Epidermal melanocyte (primary cell): ENCODE data around the gene ARID3A.
A peak's percentile ranks its signal among the peaks of the same experiment; 100 is the strongest.
"Not testable (repeated sequence)": the region's sequence is repeated elsewhere in the genome, so short reads cannot be mapped to it uniquely, and the experiment has no call there.

Experiments
- DNase-seq: peaks from one replicate; pipeline ENCODE4 v3.0.0; 2011; ENCODE audit warnings: low spot score; ENCODE audit not compliant: insufficient read length

Gene ARID3A, protein sequence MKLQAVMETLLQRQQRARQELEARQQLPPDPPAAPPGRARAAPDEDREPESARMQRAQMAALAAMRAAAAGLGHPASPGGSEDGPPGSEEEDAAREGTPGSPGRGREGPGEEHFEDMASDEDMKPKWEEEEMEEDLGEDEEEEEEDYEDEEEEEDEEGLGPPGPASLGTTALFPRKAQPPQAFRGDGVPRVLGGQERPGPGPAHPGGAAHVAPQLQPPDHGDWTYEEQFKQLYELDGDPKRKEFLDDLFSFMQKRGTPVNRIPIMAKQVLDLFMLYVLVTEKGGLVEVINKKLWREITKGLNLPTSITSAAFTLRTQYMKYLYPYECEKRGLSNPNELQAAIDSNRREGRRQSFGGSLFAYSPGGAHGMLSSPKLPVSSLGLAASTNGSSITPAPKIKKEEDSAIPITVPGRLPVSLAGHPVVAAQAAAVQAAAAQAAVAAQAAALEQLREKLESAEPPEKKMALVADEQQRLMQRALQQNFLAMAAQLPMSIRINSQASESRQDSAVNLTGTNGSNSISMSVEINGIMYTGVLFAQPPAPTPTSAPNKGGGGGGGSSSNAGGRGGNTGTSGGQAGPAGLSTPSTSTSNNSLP

DNA sequence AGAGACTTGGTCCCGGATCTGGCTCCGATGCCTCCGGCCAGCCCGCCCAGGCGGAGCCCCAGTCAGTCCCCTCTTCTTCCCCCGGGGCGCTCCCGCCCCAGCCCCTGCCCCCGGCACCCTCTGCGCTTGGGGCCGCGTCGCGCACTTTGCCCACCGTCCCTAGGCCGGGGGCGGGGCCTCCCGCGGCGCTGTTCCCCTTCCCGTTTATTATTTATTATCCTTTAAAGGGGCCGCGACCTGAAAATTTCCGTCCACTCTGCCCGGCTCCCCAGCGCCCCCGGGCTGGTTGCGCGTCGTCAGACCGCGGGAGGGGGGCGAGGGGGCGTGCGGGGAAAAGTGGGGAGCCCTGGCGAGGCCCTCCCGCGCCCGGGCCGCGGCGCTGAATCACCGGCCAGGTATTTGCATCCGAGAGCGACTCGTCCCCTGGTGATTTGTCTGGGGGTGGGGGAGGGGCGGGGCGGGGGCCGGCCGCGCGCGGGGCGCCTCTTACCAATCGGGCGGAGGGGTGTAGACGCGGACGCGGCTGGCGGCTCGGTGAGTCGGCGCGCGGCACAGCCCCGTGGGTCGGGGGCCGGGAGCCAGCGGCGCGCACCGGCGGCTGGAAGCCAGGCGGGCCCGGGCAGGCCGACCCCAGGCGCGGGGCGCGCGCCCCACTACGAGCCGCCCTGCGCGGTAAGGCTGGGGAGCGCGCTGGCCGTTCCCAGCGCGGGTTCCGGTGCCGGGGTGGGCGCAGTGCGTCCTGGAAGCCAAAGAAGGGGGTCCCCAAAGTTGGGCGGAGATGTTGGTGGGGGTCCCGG, at the start of gene ARID3A:
TSS of gene ARID3A (plus strand) at position 510 of the 797 bp plus-strand sequence. CDS start 3,494 bp downstream, outside the sequence.
- DNase-seq = peak; percentile 99

DNA sequence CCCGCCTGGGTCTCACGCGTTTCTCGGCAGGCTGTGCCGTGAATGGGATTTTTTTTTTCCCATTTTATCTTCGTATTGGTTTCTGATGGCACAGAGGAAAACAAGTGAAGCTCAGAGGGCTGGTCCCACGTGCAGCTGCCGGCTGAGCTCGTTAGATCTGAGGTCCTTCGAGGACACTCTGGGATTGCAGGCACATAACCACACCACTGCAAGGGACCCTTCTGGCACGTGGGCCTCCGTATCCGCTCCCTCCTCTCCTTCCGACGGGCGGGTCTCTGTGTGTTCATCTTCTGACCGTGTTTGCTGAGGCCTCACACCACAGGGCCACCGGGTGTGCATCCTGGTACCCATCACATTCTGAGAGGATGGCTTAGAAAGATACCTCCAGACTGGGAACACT, 49.7 kb upstream of the ARID3A start:
- DNase-seq = no peak

DNA sequence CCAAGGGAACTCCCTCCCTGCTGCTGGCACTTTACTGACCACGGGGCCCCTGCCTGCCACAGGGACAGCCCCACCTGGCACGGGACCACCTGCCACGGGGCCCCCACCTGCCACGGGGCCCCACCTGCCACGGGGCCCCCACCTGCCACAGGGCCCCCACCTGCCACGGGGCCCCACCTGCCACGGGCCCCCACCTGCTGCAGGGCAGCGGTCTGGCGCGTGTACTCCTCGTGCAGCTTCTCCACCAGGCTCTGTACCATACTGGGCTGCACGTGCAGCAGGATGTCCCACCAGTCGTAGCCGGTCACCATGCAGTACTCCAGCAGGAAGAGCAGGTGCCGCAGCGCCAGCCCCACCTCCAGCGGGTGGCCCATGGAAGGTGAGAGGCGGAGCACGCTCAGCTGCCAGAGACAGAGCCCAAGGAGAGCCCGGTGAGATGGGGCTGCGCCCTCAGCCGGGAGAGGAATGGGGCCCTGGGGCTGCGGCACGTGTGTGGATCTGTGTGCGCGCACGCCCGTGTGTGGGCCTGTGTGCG, 49.0 kb upstream of the ARID3A start:
- no peak for DNase-seq

DNA sequence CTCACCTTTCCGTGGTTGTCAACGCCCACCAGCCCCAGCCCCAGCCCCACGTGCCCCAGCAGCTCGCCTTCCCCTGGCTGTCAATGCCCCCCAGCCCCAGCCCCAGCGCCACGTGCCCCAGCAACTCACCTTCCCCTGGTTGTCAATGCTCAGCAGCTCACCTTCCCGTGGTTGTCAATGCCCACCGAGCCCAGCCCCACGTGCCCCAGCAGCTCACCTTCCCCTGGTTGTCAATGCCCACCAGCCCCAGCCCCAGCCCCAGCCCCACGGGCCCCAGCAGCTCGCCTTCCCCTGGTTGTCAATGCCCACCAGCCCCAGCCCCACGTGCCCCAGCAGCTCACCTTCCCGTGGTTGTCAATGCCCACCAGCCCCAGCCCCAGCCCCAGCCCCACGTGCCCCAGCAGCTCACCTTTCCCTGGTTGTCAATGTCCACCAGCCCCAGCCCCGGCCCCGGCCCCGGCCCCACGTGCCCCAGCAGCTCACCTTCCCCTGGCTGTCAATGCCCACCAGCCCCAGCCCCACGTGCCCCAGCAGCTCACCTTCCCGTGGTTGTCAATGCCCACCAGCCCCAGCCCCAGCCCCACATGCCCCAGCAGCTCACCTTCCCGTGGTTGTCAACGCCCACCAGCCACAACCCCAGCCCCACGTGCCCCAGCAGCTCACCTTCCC, 47.7 kb upstream of the ARID3A start:
- not testable (repeated sequence) for DNase-seq

DNA sequence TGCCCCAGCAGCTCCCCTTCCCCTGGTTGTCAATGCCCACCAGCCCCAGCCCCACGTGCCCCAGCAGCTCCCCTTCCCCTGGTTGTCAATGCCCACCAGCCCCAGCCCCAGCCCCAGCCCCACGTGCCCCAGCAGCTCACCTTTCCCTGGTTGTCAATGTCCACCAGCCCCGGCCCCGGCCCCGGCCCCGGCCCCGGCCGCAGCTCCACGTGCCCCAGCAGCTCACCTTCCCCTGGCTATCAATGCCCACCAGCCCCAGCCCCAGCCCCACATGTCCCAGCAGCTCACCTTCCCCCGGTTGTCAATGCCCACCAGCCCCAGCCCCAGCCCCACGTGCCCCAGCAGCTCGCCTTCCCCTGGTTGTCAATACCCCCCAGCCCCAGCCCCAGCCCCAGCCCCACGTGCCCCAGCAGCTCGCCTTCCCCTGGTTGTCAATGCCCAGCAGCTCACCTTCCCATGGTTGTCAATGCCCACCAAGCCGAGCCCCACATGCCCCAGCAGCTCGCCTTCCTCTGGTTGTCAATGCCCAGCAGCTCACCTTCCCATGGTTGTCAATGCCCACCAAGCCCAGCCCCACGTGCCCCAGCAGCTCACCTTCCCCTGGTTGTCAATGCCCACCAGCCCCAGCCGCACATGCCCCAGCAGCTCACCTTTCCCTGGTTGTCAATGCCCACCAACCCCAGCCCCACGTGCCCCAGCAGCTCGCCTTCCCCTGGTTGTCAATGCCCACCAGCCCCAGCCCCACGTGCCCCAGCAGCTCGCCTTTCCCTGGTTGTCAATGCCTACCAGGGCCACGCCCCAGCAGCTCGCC, 46.9 kb upstream of the ARID3A start:
- DNase-seq = not testable (repeated sequence)

DNA sequence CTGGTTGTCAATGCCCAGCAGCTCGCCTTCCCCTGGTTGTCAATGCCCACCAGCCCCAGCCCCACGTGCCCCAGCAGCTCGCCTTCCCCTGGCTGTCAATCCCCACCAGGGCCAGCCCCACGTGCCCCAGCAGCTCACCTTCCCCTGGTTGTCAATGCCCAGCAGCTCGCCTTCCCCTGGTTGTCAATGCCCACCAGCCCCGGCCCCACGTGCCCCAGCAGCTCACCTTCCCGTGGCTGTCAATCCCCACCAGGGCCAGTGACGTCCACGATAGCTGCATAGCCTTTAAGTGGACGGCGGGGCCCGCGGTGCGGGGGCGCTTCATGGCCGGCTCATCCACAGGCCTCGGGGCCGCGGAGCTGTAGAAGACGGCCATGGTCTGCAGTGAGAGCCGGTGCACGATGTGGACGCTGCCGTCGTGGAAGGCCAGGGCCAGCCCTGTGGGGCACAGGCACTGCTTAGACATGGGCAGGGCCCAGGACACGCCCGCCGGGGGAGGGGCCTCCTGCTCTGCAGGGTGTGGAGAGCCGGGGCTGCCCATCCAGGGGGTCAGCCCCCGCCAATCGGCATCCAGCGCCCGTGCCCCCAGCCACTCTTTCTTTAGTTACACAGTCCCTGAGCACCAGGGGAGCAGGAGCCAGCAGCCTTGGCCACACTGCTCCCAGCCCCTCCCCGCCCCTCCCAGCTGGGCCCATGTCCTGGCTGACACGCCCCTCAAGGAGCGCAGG, 46.0 kb upstream of the ARID3A start:
- DNase-seq = no peak

DNA sequence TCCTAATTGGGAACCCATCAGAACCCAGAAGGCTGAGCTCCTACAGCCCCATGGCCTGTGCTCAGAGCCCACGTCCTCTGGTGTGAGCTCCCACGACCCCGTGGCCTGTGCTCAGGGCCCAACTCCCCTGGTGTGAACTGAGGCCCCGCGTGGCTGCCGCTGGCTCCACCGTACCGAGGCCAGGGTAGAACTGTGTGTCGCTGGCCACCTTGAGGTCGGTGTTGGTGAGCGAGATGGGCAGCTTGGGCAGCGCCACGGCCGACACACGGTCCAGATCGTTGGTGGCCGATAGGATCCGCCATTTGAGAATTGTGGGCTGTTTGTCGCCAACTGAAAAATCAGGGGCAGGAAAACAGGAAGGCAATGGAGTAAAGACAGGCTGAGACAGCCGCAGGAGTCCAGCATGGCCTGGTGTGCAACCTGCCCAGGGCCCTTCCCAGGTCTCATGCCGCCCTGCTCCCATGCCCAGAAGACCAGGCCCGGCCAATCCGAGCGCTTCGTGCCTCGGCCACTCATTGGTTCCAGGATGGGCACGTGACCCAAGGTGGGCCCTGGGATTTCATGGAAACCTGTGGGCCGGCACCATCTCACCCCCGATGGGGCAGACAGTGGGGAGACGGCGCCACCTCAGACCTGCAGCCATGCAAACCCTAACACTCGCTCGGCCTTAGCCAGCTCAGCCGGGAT, 44.3 kb upstream of the ARID3A start:
- no peak for DNase-seq

DNA sequence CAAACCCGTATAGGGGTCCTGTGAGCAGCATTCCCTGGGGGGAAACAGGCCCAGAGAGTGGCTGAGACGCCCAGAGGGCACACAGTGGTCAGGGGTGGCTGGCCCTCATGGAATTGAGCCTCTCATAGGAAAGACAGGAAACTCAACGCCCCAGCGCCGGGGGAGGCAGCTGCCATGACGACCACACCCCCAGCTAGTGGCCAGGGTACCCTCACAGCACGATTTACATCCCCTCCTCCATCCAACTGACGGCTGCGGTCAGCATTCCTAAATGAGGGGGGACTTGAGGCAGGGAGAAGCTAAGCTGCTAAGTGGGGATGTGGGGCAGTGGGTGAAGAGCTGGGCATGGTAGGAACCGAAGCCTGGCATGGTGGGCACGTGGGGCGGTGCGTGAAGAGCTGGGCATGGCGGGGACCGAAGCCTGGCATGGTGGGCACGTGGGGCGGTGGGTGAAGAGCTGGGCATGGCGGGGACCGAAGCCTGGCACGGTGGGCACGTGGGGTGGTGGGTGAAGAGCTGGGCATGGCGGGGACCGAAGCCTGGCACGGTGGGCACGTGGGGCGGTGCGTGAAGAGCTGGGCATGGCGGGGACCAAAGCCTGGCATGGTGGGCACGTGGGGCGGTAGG, 42.9 kb upstream of the ARID3A start:
- DNase-seq = no peak

DNA sequence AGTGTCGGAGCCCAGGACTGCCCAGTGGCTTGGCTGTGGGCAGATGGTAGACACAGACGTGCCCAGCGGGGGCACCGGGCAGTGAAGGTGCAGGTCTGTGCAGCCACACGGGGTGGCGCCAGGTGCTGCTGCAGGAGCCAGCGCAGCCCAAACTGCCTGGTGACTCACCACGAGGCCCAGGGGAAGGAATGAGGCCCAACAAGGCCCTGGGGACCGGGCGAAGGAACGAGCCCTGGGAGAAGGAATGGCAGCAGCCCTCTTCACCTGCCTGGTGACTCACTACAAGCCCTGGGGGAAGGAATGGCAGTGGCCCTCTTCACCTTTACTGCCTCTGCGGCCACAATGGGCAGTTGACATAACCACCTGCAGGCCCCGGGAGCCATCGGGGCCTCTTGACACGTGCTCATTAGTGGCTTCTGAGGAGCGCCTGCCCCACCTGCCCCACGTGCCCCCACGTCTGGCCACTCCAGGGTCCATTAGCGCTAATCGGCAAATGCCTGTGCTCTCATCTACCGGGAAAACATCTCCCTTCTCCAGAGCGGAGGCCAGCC, 42.1 kb upstream of the ARID3A start:
- no peak for DNase-seq

DNA sequence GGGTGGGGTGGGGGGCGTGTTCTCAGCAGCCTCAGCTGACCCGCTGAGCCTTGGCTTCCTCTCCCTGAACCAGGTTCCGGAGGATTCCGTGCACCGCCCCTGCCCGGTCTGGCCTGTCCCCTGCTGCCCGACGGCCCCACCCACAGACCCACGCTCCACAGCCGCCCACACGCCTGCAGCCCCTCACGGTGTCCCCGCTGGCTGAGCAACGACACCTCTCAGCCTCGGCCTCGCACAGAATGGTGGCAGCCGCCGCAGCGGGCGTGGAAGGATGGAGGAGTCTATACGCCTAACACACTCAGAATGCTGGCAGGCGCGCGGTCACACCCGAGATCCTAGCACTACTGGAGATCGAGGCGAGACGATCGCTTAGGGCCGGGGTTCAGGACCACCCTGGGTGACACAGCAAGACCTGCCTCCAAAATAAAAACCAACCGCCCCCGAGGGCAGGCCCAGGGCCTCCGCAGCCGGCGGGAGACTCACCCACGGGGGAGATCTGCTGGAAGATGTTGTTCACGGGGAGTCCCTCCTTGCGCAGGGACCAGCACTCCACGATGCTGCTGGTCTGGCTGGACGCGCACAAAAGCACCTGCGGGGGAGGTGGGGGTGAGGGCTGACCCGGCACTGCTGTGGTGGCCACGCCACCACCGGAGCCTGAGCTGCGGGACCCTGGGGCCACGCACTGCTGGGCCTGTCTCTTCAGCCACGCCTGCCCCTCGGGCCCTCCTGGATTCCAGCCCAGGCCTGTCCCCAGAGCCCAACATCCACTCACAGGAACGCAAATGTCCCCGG, 41.2 kb upstream of the ARID3A start:
- no peak for DNase-seq

DNA sequence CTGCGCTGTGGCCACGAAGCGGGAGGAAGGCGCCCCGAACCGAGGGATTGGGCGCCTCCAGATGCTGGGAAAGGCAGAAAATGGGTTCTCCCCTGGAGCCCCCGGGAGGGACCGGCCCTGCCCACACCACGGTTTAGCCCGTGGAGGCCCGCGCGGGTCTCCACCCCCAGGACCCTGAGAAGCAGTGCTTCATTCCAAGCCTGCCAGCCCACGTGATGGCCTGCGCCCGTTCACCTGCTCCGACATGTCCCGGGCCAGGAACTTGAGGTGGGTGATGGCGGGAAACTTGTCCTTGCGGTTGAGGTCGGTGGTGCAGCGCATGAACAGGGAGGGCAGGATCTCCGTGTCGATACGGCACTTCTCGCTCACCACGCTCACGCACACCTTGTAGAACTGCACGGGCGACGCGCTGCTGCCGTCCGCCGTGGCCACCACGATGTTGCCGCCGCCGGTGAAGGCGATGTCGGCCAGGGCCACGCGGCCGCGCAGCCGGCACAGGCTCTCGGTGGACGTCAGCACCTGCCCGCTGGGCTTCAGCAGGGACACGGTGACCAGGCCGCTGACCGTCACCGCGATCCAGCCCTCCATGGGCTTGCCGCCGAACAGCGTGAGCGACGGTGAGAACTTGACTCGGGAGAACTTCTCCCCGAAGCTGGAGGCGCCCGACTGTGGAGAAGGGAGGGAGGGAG, 40.2 kb upstream of the ARID3A start:
- DNase-seq = no peak

DNA sequence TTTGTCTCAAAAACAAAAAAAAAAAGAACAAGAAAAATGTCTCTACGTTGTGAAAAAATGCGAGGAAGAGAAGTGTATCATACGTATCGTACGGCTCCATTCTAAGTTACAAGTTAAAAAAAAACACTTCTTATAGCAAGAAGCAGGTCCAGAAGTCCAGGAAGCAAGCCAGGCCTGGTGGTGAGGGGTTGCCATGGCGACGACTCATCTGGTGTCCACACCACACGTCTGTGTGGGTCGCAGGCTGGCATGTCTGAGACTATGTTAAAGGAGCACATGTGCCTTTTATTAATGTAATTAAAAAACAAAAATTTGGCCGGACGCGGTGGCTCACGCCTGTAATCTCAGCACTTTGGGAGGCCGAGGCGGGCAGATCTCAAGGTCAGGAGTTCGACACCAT, 38.8 kb upstream of the ARID3A start:
- no peak for DNase-seq

DNA sequence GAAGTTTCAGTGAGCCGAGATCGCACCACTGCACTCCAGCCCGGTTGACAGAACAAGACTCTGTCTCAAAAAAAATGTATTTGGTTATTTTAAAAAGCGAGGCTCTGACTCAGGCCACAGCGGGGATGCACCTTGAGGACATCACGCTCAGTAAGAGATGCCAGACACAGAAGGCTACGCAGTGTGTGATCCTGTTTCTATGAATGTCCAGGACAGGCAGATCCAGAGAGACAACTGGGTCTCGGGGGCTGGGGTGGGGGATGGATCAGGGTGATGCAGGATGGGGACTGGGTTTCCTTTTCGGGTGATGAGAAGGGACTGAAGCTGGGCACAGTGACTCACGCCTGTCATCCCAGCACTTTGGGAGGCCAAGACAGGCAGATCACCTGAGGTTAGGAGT, 38.2 kb upstream of the ARID3A start:
- no peak for DNase-seq

DNA sequence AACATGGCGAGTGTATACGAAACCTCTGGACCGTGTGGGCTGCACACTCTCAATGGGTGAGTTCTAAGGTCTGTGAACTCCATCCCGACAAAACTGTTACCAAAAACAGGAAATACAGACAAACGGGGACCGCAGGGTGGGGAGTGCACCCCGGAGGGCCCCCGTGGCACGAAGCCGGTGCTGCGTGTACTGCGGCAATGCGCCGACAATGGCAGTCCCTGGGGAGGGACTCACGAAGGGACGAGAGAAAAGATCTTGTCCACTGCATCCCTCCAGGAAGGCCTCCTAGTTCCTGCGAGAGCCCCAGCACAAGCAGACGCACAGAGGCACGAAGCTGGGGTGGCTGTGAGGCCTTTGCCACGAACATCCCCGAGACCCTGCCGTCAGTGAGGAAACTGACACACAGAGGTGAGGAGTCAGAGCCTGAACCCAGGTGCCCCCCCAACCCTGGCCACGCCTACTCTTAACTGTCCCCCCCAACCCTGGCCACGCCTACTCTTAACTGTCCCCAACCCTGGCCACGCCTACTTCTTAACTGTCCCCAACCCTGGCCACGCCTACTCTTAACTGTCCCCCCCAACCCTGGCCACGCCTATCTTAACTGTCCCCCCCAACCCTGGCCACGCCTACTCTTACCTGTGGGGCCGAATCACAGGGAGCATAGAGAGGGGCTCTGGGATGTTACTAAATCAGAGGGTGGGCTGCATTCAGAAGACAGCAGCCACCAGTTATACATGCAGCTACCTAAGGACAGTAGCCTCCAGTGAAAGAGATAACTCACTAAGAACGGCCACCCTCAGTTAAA, 37.1 kb upstream of the ARID3A start:
- no peak for DNase-seq

DNA sequence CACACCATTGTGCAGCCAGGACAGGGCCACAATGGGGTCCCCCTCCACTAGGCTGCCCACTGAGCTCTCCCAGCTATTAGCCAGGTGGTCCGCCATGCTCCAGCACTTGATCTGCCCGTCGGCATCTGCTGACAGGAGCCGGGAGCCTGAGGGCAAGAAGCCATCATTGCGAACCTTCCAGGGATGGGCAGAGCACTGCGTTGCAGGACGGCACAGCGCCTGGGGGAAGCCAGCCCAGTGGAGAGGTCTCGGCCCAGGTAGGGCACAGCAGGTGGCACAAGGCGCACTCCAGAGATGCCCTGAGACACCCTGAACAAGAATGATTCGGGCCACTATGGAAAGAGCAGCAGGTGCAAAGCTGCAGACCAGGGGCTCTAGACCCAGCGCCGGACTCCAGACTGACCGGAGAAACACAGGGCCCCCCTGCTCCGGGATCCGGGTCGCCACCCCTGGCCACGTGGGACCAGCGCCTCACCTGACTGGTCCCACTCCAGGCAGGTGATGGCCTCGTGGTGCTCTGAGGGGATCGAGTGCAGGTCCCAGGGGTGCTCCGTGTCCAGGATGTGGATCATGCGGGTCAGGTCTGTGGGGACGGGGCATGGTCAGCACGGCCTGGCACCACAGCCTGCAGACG, 36.1 kb upstream of the ARID3A start:
- no peak for DNase-seq

DNA sequence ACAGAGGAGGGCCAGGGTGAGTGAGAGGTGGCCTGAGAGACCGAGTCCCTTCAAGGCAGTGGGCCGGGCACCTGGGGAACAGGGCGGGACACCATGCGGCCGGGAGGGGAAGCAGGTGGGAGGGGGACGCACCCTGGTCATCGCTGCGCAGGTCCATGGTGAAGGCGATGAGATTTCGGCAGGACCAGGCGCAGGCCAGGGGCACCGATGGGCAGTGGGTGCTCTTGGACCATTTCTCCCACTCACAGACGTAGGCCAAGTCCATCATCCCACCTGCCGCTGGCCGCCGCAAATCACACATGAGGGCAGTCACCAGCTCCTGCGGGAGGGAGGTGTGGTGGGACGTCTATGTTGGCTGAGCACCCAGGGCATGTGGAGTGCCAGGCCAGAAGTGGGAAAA, 35.0 kb upstream of the ARID3A start:
- no peak for DNase-seq
